GM18870 (cell line): ENCODE results near the gene SAMD3.
"Not testable (repeated sequence)": the region's sequence is repeated elsewhere in the genome, so short reads cannot be mapped to it uniquely, and the experiment has no call there.

Experiments used
- ATAC-seq: cut with Tn5 transposase; IDR thresholded peaks from one replicate; pipeline ENCODE4 v1.9.1; 2021; ENCODE audit warnings: moderate library complexity; ENCODE audit not compliant: unreplicated experiment

Gene SAMD3

GRCh38 chr6:130182466-130182865, 40.3 kb downstream of the SAMD3 start:
- no peak for ATAC-seq

DNA sequence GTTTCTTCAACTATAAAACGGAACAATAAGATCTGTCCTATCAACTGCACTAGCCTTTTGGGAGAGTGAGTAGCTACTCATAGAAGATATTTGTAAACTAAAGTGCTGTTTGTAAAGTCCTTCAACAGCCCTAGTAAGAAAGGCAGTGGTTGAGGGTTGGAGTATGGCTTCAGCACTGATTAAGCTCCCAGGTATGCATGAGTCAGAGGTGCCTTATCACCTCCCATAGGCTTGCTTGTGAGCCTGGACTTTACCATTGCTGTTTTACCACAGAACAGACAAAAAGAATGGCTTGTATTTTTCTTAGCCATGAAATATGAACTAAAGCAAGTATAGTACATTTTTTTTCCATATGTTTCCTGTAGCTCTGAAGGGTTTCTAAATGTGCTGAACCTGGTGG, 44.1 kb downstream of the SAMD3 start:
- ATAC-seq = no peak

DNA sequence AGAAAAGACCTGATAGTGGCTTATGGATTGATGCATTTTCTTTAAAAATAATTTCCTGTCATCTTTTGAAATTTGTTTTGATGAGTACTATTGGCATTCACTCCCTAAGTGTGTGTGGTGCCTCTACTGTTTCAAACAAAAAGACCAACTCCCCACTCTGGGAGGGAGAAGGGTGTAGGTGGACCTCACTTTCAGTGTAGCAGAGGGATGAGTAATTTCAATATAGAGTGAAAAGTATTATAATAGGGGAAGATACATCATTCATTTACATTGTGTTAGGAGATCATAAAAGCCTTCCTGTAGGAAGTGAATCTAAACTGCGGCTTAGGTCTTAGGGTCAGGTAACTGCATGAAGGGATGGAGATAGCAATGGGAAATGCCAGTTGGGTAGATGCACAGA, 46.4 kb downstream of the SAMD3 start:
- ATAC-seq = no peak

- ATAC-seq = not testable (repeated sequence)
Measured at GRCh38 chr6:130173377-130174004, 49.3 kb downstream of the SAMD3 start.

DNA sequence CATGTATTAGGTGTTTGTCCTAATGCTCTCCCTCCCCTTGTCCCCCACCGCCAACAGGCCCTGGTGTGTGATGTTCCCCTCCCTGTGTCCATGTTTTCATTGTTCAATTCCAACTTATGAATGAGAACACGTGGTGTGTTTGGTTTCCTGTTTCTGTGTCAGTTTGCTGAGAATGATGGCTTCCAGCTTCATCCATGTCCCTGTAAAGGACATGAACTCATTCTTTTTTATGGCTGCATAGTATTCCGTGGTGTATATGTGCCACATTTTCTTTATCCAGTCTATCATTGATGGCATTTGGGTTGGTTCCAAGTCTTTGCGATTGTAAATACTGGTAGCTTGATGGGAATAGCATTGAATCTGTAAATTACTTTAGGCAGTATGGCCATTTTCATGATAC, 52.6 kb downstream of the SAMD3 start:
- ATAC-seq = not testable (repeated sequence)

GRCh38 chr6:130167655-130168054, 55.1 kb downstream of the SAMD3 start:
- ATAC-seq = no peak

GRCh38 chr6:130164251-130164650, 58.5 kb downstream of the SAMD3 start:
- ATAC-seq = no peak

DNA sequence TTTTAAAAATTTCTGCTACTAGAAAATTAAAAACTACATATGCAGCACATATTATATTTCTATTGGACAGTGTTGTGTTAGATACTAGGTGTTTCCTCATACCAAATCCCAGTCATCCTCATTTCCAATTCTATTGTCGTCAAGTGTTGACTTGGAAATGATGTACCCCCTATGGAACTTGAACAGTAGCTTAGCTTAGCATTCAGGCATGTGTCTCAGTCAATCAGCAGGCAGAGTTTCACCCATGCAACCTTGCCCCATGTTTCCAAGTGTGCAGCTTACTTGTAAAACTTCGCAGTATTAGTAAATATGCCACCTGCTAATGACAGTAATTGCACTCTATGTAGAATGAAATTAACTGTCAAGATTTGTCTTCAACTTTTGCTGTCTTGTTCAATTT, 59.5 kb downstream of the SAMD3 start:
- ATAC-seq = no peak

DNA sequence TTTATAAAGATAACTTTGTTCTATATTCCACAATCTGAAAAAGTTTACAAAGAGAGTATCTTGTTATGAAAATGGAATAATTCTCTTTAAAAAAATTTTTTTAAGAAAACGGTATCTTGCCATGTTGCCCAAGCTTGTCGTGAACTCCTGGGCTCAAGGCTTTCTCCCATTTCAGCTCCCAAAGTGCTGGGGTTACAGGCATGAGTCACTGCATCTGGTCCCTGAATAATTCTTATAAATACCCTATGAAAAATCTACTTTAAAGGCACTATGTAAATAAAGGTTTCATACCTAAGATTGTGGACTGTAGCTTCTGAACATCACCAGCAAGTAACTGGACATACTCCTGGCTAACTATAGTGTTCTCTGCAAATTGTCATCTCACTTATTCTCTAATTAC, 60.3 kb downstream of the SAMD3 start:
- ATAC-seq = no peak

DNA sequence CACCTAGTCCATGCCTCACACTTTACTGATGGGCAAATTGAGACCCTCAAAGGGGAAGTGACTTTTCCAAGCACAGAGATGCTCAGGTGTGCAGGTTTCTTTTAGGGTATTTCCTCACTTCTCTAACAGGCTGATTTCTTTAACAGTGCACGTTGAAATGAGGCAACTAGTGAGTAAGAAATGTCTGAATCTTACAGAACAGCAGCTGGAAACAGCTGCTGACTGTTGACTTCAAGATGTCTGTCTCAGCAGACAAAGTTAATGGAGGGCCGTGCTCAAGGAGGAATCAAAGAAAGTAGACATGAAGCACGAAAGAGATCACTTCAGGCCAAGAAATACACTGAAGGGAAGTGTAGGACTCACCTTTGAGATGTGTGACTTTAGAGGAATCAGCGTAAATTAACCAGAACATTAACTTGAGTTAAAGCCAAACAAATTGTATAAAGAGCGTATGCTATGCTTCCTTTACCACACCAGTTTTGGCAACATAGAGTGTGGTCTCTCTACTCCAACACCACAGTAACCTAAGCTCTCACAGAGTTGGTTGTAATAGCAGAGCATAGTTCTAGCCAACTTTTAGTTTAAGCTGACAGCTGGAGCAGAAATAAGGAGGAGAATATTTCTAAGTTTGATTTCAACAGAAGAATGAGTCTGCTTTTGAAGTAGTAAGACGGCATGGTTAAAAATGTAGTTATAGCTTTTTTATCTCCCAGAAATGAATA, 60.9 kb downstream of the SAMD3 start:
- no peak for ATAC-seq

GRCh38 chr6:130159956-130160355, 62.8 kb downstream of the SAMD3 start:
- ATAC-seq = no peak

DNA sequence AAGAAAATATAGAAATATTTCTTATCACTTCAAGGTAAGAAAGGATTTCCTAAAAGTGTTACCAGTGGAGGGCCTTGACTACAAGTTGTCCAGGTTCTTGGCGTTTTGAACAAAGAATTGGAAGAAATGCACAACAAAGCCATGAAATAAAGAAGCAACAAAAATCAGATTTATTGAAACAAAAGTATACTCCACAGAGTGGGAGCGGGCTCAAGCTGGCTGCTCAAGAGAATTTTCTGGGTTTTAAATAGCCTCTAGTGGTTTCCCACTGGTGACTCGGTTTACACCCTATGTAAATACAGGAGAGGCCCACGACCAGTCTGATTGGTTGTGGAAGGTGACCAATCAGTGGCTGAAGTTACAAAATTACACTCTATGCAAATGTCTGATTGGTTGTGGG, 64.2 kb downstream of the SAMD3 start:
- no peak for ATAC-seq

- no peak for ATAC-seq
Measured at GRCh38 chr6:130158056-130158455, 64.7 kb downstream of the SAMD3 start.

DNA sequence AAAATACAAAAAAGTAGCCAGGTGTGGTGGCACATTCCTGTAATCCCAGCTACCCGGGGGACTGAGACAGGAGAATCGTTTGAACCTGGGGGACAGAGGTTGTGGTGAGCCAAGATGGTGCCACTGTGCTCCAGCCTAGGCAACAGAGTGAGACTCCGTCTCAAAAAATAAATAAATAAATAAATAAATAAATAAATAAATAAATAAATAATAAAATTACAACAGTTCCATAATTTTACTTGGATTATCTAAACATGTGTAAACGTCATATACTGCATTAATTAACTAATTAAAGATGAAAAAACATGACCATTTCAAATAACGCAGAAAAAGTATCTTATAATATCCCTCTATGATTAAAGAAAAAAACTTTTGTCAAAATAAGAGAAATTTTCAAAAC, 65.8 kb downstream of the SAMD3 start:
- ATAC-seq = no peak

DNA sequence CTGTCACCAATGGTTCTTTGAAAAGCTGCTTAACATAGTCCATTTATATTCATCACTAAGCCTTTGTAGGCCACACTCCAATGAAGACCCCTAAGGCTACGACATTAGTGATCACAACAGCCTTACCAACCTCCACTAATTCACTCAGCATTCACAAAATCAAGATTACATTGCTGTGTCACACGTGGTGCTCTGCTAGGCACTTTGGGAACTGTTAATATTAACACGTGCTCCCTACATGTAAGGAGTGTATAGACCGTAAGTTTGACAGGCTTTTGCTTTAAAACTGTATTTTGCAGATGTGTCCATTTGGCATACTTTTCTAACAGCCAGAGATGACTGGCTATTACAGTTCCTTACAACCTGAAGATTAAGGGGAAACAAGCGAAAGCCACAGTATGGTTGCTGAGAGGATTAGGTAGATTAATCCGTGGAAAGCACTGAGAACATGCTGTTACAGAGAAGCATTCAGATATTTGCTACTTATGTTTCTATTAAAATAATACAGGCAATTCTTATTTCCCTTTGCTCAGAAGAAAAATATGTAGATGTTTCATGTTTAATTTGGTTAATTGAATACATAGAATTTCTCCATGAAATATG, 69.7 kb downstream of the SAMD3 start:
- no peak for ATAC-seq

DNA sequence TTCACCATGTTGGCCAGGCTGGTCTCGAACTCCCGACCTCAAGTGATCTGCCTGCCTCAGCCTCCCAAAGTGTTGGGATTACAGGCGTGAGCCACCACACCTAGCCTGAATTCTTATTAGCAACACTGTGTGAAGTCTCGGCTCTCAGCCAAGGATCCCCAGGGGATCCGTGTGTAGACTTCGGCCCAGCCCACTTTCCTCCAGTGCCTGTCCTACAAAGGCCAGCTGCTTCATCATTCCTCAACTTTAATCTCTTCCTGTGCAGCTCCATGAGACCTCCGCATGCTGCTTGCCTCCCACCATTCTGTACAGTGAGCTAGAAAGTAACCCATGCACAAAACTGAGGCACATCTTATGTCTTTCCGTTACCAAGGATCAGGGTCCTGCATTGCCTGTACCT, 71.8 kb downstream of the SAMD3 start:
- ATAC-seq = no peak

DNA sequence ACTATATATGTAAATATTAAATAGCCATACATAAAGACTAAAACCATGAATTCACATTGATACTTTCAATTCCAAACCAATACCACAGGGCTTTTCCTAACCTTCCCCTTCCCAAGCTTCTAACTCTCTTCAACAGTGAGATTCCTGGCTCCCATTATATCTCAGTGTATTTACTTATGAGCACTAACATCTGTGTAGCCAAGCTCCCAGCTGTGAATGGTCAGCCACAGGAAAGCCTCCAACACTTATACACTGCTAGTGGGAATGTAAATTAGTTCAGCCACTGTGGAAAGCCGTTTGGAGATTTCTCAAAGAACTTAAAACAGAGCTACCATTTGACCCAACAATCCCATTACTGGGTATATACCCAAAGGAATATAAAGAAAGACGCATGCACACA, 73.7 kb downstream of the SAMD3 start:
- ATAC-seq = not testable (repeated sequence)

DNA sequence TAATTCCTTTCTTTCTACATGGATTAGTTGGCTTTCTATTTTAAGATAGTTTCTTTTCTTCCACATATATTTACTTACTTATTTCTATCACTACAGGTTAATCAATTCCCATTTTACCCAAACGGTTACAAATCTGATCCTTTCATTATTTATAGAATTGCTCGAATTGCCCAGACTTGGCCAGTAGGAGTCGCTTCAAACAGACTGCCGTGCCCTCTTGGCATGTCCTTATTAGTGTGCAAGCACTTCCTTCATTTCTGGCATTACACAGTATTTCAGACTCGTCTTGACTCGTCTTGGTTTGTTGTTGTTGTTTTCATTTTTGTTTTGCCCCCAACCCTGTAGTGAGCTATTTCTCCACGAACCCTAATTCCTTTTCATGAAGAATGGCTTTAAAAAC, 74.6 kb downstream of the SAMD3 start:
- no peak for ATAC-seq

GRCh38 chr6:130147111-130147510, 75.6 kb downstream of the SAMD3 start:
- no peak for ATAC-seq

GRCh38 chr6:130143709-130144108, 79.0 kb downstream of the SAMD3 start:
- ATAC-seq = no peak

DNA sequence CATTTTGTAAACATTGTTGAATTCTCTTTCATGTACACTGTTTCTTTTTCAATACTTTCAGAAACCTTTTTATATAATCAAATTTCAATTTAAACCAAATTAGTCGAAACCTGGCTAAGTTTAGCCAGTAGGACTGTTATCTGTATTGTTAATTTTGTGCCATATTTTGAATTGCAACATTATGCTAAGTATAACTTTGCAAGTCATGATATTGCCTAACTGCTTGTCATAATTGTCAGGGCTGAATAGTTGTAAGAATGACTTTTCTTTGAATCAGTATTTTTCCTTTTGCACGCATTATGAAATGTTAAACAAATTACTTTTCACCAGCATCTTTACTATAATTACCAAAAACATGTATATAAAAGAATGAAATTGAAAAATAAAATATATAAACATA, 82.7 kb downstream of the SAMD3 start:
- no peak for ATAC-seq

GRCh38 chr6:130138909-130139242, 83.9 kb downstream of the SAMD3 start:
- peak; percentile 25 for ATAC-seq
